Measurements from ENCODE around the gene TESMIN.

DNA sequence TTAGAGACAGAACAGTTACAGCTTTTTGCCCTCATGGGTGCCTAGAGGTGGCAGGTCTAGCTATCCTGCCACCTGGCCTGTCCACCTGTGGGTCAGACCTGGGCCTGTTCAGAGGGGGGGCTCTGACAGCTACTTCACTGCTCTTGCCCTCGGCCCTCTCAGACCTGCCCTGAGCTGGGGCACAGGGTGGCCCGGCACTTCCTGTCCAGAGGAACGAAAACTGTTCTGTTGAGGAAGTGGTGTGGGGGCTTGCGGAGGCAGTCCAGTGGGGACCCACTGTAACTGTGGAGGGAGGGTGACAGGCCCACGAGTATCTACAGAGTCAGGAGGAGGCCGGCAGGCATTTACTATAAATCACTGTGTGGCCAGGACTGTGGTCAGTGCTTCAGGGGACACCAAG, 16.2 kb downstream of the TESMIN start:
- TF ChIP-seq, protein P1, sequence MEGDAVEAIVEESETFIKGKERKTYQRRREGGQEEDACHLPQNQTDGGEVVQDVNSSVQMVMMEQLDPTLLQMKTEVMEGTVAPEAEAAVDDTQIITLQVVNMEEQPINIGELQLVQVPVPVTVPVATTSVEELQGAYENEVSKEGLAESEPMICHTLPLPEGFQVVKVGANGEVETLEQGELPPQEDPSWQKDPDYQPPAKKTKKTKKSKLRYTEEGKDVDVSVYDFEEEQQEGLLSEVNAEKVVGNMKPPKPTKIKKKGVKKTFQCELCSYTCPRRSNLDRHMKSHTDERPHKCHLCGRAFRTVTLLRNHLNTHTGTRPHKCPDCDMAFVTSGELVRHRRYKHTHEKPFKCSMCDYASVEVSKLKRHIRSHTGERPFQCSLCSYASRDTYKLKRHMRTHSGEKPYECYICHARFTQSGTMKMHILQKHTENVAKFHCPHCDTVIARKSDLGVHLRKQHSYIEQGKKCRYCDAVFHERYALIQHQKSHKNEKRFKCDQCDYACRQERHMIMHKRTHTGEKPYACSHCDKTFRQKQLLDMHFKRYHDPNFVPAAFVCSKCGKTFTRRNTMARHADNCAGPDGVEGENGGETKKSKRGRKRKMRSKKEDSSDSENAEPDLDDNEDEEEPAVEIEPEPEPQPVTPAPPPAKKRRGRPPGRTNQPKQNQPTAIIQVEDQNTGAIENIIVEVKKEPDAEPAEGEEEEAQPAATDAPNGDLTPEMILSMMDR (IDR thresholded peaks at IDR 0.05; ENCODE audit: low read length) = no peak
- TF ChIP-seq EZH2phosphoT487 (IDR thresholded peaks at IDR 0.05; ENCODE audit: low read length) = no peak
